ENCODE data around the gene ETF1.
"Not testable (repeated sequence)": the region's sequence is repeated elsewhere in the genome, so short reads cannot be mapped to it uniquely, and the experiment has no call there.

DNA sequence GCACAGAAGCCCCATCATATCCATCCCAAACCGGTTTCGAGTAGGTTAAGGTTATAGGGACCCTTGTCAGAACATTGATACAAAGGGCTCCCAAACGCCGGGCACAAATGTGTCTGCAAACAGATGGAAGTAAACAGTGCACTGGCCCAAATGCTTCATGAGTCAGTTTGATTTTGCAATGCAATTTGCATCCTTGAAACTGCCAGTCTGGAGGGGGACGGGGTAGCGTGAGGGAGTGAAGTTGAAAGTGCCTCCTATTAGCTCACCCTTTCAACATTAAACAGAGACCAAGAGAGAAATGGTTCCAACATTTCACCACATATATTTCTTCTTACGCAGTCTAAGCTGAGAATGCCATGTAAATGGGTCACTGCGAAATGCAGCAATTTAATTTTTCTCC is 35.6 kb downstream of the ETF1 start:
- TF ChIP-seq, protein P1, sequence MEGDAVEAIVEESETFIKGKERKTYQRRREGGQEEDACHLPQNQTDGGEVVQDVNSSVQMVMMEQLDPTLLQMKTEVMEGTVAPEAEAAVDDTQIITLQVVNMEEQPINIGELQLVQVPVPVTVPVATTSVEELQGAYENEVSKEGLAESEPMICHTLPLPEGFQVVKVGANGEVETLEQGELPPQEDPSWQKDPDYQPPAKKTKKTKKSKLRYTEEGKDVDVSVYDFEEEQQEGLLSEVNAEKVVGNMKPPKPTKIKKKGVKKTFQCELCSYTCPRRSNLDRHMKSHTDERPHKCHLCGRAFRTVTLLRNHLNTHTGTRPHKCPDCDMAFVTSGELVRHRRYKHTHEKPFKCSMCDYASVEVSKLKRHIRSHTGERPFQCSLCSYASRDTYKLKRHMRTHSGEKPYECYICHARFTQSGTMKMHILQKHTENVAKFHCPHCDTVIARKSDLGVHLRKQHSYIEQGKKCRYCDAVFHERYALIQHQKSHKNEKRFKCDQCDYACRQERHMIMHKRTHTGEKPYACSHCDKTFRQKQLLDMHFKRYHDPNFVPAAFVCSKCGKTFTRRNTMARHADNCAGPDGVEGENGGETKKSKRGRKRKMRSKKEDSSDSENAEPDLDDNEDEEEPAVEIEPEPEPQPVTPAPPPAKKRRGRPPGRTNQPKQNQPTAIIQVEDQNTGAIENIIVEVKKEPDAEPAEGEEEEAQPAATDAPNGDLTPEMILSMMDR (IDR thresholded peaks at IDR 0.05; ENCODE audit: low read length) = not testable (repeated sequence)
- not testable (repeated sequence) for TF ChIP-seq EZH2 (optimal IDR thresholded peaks at IDR 0.05; ENCODE audit: low read depth, low read length)

Measured in MM.1S (cell line).